ENCODE results near the gene FKBP4.
"Not testable (repeated sequence)": the region's sequence is repeated elsewhere in the genome, so short reads cannot be mapped to it uniquely, and the experiment has no call there.

Gene FKBP4

GRCh38 chr12:2765608-2766007 lies 29.2 kb upstream of the FKBP4 start:
- no peak overlapping the region for H3K4me3 ChIP-seq (replicated peaks; ENCODE audit: low read depth, low read length)
- no peak for TF ChIP-seq CTCF (IDR thresholded peaks at IDR 0.05; ENCODE audit: low read length, missing control alignments)
- no peak for DNase-seq (ENCODE audit: low read depth)

- DNase-seq (ENCODE audit: low read depth): no peak
- no peak overlapping the region for H3K4me3 ChIP-seq (replicated peaks; ENCODE audit: low read depth, low read length)
- no peak for TF ChIP-seq CTCF (IDR thresholded peaks at IDR 0.05; ENCODE audit: low read length, missing control alignments)
Measured at GRCh38 chr12:2768224-2768961, 26.4 kb upstream of the FKBP4 start.

GRCh38 chr12:2769866-2770533 lies 24.8 kb upstream of the FKBP4 start:
- H3K4me3 ChIP-seq (replicated peaks; ENCODE audit: low read depth, low read length): no peak overlapping the region
- DNase-seq (ENCODE audit: low read depth): no peak
- TF ChIP-seq CTCF (IDR thresholded peaks at IDR 0.05; ENCODE audit: low read length, missing control alignments): no peak

GRCh38 chr12:2770544-2770943 lies 24.2 kb upstream of the FKBP4 start:
- not testable (repeated sequence) for H3K4me3 ChIP-seq (replicated peaks; ENCODE audit: low read depth, low read length); DNase-seq (ENCODE audit: low read depth)

- DNase-seq (ENCODE audit: low read depth): no peak
Measured at GRCh38 chr12:2772370-2772769, 22.4 kb upstream of the FKBP4 start.

DNA sequence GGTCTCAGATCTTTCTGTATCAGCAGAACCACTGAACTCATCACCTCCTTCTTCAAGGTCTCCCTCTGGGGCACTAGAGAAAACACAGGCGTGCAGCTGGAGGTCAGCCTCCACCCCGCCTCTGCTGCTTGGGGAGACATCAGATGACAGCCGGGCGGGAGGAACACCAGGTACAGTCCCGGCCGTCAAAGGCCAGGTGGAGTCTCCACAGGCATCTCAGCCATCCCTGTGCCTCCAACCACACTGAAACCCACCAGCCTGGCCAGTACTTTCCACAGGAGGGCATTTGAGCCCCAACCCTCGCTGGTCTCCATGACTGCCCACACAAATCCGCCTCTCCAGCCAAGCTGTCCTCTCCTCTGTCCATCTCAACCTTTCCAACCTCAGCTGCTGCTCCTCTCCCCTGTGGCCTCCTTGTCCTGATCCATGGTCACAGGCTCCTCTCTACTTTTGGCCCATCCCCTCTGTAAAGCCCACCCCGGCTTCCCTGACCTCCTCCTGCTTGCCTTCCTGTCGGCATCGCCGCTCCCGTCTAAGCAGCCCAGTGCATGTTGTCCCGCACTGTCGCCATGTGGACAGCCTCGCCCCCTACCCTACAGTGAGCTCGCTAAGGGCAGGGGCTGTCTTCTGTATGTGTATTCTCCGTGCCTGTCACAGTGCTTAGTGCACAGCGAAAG lies 21.4 kb upstream of the FKBP4 start:
- no peak for DNase-seq (ENCODE audit: low read depth)
- H3K4me3 ChIP-seq (replicated peaks; ENCODE audit: low read depth, low read length): no peak overlapping the region
- no peak for TF ChIP-seq CTCF (IDR thresholded peaks at IDR 0.05; ENCODE audit: low read length, missing control alignments)

More at GRCh38 chr12:2772370-2772769, 22.4 kb upstream of the FKBP4 start:
- H3K4me3 ChIP-seq (replicated peaks; ENCODE audit: low read depth, low read length): no peak overlapping the region
- no peak for TF ChIP-seq CTCF (IDR thresholded peaks at IDR 0.05; ENCODE audit: low read length, missing control alignments)

DNA sequence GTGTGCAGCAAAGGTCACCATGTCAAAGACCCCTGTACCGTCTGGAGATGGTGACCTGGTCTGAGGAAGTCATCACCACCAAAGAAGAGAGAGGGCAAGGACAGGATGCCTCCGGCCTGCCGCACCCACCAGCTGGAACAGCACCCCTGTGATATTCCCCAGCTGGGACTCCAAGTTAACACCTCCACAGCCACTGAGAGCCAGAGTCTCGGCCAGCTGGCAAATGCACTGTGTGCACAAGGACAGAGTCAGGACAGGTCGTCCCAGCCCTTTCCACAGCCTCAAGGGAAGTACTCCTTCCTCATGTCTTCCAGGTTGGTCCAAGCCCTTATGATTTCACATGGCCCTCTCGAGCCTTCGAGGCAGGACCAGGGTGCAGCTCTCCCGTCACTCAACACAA lies 19.3 kb upstream of the FKBP4 start:
- TF ChIP-seq CTCF (IDR thresholded peaks at IDR 0.05; ENCODE audit: low read length, missing control alignments): no peak
- no peak for DNase-seq (ENCODE audit: low read depth)
- no peak overlapping the region for H3K4me3 ChIP-seq (replicated peaks; ENCODE audit: low read depth, low read length)

Measured in fibroblast of pulmonary artery (primary cell).